Neuronal stem cell (in vitro differentiated cells): Measurements from ENCODE around the gene NECAP2.

Experiments used
- DNase-seq: peaks from one replicate; pipeline ENCODE4 v3.0.0-alpha.2; 2013; ENCODE audit warnings: low spot score
- H2AFZ ChIP-seq: one replicate; pipeline ENCODE4 v1.6.1; 2013; ENCODE audit warnings: mild to moderate bottlenecking, low read length, inconsistent platforms
- H2AK5ac ChIP-seq: 2 replicates; pipeline ENCODE4 v1.6.1; 2013; ENCODE audit warnings: low read depth, mild to moderate bottlenecking, inconsistent platforms, low read length, moderate library complexity, mixed read lengths
- H2BK120ac ChIP-seq: 2 replicates; pipeline ENCODE4 v1.6.1; 2013; ENCODE audit warnings: low read depth, mild to moderate bottlenecking, inconsistent platforms, low read length, moderate library complexity, mixed read lengths
- H2BK12ac ChIP-seq: one replicate; pipeline ENCODE4 v1.6.1; 2013; ENCODE audit warnings: low read length, inconsistent platforms
- H2BK15ac ChIP-seq: 2 replicates; pipeline ENCODE4 v1.6.1; 2013; ENCODE audit warnings: mild to moderate bottlenecking, low read length, inconsistent platforms, mixed read lengths
- H2BK5ac ChIP-seq: one replicate; pipeline ENCODE4 v1.6.1; 2013; ENCODE audit warnings: inconsistent platforms, mild to moderate bottlenecking, low read length, moderate library complexity
- H3K14ac ChIP-seq: one replicate; pipeline ENCODE4 v1.6.1; 2013; ENCODE audit warnings: low read length, inconsistent platforms
- H3K18ac ChIP-seq: 2 replicates; pipeline ENCODE4 v1.6.1; 2013; ENCODE audit warnings: low read length, inconsistent platforms
- H3K23ac ChIP-seq: 2 replicates; pipeline ENCODE4 v1.6.1; 2013; ENCODE audit warnings: low read depth, mild to moderate bottlenecking, mixed read lengths, low read length, inconsistent platforms; ENCODE audit not compliant: poor library complexity
- H3K27ac ChIP-seq: replicated peaks from 3 replicates; pipeline ENCODE4 v1.5.1; 2013; ENCODE audit warnings: low read length, inconsistent platforms
- H3K27me3 ChIP-seq, 3 experiments: 2 replicates each; pipeline ENCODE4 v1.6.1; 2013; ENCODE audit warnings: low read length in 3 of 3, mild to moderate bottlenecking in 2 of 3, inconsistent platforms in 1 of 3, low read depth in 1 of 3, mixed read lengths in 1 of 3, moderate library complexity in 1 of 3; ENCODE audit not compliant: control insufficient read depth in 3 of 3, insufficient read depth in 3 of 3
- H3K36me3 ChIP-seq, 2 donors: replicated peaks in 1 of 2; 2 replicates each; pipeline ENCODE4 v1.6.1; 2013; ENCODE audit warnings: low read length in 2 of 2; ENCODE audit not compliant: control insufficient read depth in 2 of 2, insufficient read depth in 2 of 2
- H3K4ac ChIP-seq: 2 replicates; pipeline ENCODE4 v1.6.1; 2013; ENCODE audit warnings: inconsistent platforms, mild to moderate bottlenecking, low read length, moderate library complexity
- H3K4me1 ChIP-seq, 2 donors: 1 replicate in 1 of 2; 2 replicates in 1 of 2; pipeline ENCODE4 v1.6.1; 2013; ENCODE audit warnings: low read length in 2 of 2, low read depth in 1 of 2; ENCODE audit not compliant: control insufficient read depth in 2 of 2, insufficient read depth in 1 of 2
- H3K4me2 ChIP-seq: one replicate; pipeline ENCODE4 v1.6.1; 2013; ENCODE audit warnings: mild to moderate bottlenecking, low read length, inconsistent platforms; ENCODE audit not compliant: insufficient read depth, poor library complexity, severe bottlenecking
- H3K4me3 ChIP-seq, 2 donors: 2 replicates each; pipeline ENCODE4 v1.5.1; 2013; ENCODE audit warnings: low read length in 2 of 2, mild to moderate bottlenecking in 2 of 2, inconsistent platforms in 1 of 2, moderate library complexity in 1 of 2
- H3K79me1 ChIP-seq: one replicate; pipeline ENCODE4 v1.6.1; 2013; ENCODE audit warnings: low read depth, mild to moderate bottlenecking, inconsistent platforms, low read length, moderate library complexity
- H3K9ac ChIP-seq: one replicate; pipeline ENCODE4 v1.6.1; 2013; ENCODE audit warnings: mild to moderate bottlenecking, low read depth, low read length, inconsistent platforms; ENCODE audit not compliant: poor library complexity
- H3K9me3 ChIP-seq, 2 donors: replicated peaks in 1 of 2; 2 replicates each; pipeline versions ENCODE3 to v1.6.1; 2013; ENCODE audit warnings: low read length in 2 of 2, mild to moderate bottlenecking in 2 of 2, inconsistent platforms in 1 of 2, low read depth in 1 of 2, mixed read lengths in 1 of 2, moderate library complexity in 1 of 2; ENCODE audit not compliant: control insufficient read depth in 2 of 2, insufficient read depth in 1 of 2
- H4K8ac ChIP-seq: one replicate; pipeline ENCODE4 v1.6.1; 2013; ENCODE audit warnings: low read depth, mild to moderate bottlenecking, inconsistent platforms, low read length, moderate library complexity
- H4K91ac ChIP-seq: one replicate; pipeline ENCODE4 v1.6.1; 2013; ENCODE audit warnings: low read length, low read depth, mild to moderate bottlenecking, inconsistent platforms; ENCODE audit not compliant: poor library complexity
- WGBS, 2 donors: extraction: QIAGEN DNeasy Blood & Tissue Kit; methylation state at CpG; one replicate each; pipeline ENCODE4 v1.1.7; 2013; ENCODE audit warnings: missing lambda C conversion rate in 2 of 2, mixed read lengths in 1 of 2; ENCODE audit not compliant: insufficient read length in 2 of 2, insufficient replicate concordance in 1 of 2; ENCODE audit errors: extremely low coverage in 2 of 2; 5-methylcytosine and 5-hydroxymethylcytosine counted together

Gene NECAP2

DNA sequence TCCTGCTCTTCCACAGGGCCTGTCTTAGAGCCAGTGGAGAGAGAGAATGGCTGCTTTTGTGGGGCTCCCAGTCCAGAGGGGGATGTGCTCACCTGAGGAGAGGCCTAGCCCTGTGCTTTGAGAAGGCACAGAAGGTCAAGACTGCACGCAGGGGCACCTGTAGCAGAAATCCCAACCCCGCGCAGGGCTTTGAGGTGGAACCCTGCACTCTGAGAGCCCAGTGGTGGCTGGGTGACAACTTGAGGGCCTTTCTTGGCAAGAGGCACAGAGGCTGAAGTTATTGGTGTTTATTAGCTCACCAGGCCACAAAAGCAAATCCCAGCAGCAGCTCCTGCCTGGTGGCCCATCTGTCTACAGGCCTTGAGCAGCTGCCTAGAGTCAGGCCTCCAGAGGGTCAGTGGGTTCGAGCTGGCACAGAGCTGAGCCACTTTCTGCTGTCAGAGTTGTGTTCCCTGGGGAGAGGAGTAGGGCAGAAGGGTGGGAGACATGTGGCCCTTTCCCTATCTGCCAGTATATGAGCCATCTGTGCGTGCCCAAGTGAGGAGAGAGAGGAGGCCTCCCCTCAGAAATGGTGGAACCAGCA, 42.1 kb upstream of the NECAP2 start:
- H4K8ac ChIP-seq = no peak overlapping the region
- H3K18ac ChIP-seq = no peak overlapping the region
- H2AFZ ChIP-seq = no peak overlapping the region
- H2BK120ac ChIP-seq = no peak overlapping the region
- no peak overlapping the region for H3K14ac ChIP-seq
- H2AK5ac ChIP-seq = no peak overlapping the region
- H4K91ac ChIP-seq = no peak overlapping the region
- no peak overlapping the region for H2BK12ac ChIP-seq
- no CpG with 5 or more reads among the region's 5 CpGs for WGBS, 2 donors
- H3K4me2 ChIP-seq = no peak overlapping the region
- no peak overlapping the region for H3K9ac ChIP-seq
- H2BK15ac ChIP-seq = no peak overlapping the region
- H3K9me3 ChIP-seq = peaks cover 0 to 3% of the 10 kb centered on the region in 2 donors
- no peaks in the 10 kb centered on the region for H3K4me1 ChIP-seq
- H3K36me3 ChIP-seq = peaks cover 25 to 67% of the 10 kb centered on the region in 2 donors
- no peak overlapping the region for H3K23ac ChIP-seq
- peaks cover 2% of the 10 kb centered on the region for H3K79me1 ChIP-seq
- H3K27ac ChIP-seq = no peak overlapping the region
- no peak overlapping the region for H2BK5ac ChIP-seq
- no peak for DNase-seq
- no peak overlapping the region for H3K4ac ChIP-seq
- H3K4me3 ChIP-seq = no peak overlapping the region
- no peaks in the 10 kb centered on the region for H3K27me3 ChIP-seq

DNA sequence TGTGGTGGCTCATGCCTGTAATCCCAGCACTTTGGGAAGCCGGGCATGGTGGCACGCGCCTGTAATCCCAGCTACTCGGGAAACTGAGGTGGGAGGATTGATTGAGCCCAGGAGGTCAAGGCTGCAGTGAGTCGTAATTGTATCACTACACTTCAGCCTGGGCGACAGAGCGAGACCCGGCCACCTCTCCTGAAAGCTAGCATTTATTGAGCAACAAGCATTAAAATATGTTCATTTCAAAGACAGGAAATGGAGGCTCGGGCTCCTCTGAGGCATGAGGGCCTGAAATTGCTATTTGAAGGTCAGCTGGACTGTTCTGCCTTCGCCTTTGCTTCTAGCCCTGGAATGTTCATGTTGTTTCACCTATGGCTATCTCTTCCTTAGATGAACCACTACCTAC, 37.8 kb upstream of the NECAP2 start:
- Histone ChIP-seq H3K27me3 (no peaks in the 10 kb centered on the region), H3K79me1 (no peaks in the 10 kb centered on the region), H3K9me3 (no peaks in the 10 kb centered on the region), H3K14ac (no peak overlapping the region), H4K8ac (no peak overlapping the region), H3K27ac (no peak overlapping the region), H2AFZ (no peak overlapping the region), H2BK5ac (no peak overlapping the region), H2BK12ac (no peak overlapping the region), H3K4me3 (no peak overlapping the region), H3K4me1 (no peaks in the 10 kb centered on the region), H2BK120ac (no peak overlapping the region), H3K18ac (no peak overlapping the region), H4K91ac (no peak overlapping the region), H3K23ac (no peak overlapping the region), H3K9ac (no peak overlapping the region), H3K4ac (no peak overlapping the region), H3K36me3 (peaks cover 4 to 24% of the 10 kb centered on the region in 2 donors), H2AK5ac (no peak overlapping the region), H2BK15ac (no peak overlapping the region), H3K4me2 (no peak overlapping the region)
- WGBS, 2 donors = no CpG with 5 or more reads among the region's 10 CpGs
- DNase-seq = no peak

DNA sequence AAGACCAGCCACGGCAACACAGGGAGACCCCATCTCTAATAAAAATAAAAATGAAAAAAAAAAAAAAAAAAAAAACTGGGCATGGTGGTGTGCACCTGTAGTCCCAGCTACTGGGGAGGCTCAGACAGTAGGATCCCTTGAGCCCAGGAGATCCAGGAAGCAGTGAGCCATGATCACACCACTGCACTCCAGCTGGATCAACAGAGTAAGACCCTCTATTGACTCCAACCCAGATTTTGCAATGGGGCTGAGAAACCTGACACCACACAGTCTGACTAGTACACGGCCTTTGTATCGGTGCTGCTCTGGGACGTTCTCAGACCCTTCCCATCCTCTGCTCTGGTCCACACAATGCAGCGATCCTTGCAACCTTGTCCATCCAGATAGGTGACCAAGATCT, 35.1 kb upstream of the NECAP2 start:
- Histone ChIP-seq H3K4me2 (no peak overlapping the region), H3K4me3 (no peak overlapping the region), H3K27me3 (no peaks in the 10 kb centered on the region), H4K91ac (no peak overlapping the region), H3K36me3 (peaks cover 0 to 3% of the 10 kb centered on the region in 2 donors), H3K27ac (no peak overlapping the region), H3K4ac (no peak overlapping the region), H2AFZ (no peak overlapping the region), H2BK5ac (no peak overlapping the region), H2BK120ac (no peak overlapping the region), H2AK5ac (no peak overlapping the region), H3K9ac (no peak overlapping the region), H2BK15ac (no peak overlapping the region), H3K18ac (no peak overlapping the region), H2BK12ac (no peak overlapping the region), H4K8ac (no peak overlapping the region), H3K23ac (no peak overlapping the region), H3K79me1 (no peaks in the 10 kb centered on the region), H3K9me3 (no peaks in the 10 kb centered on the region), H3K14ac (no peak overlapping the region), H3K4me1 (no peaks in the 10 kb centered on the region)
- no peak for DNase-seq
- WGBS, 2 donors = no CpG with 5 or more reads among the region's 5 CpGs

DNA sequence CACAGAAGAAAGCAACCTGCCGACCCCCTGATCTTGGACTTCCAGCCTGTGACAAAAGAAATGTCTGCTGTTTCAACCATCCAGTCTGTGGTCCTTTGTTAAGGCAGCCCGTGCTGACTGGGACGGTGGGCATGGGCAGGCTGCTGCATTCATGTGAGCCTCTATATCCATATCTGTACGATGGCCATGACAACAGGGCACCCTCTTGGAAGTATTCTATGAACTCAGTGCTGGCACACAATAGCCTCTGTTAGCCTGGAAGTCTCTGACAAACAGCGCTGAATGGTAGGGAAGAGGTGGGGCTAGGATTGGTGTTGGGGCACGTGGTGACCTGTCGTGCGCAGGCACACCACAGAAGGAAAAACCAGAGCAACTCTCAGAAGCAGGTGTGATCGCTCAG, 33.7 kb upstream of the NECAP2 start:
- Histone ChIP-seq H2AK5ac (no peak overlapping the region), H4K91ac (peak overlapping the region; percentile 22), H2BK12ac (no peak overlapping the region), H3K14ac (no peak overlapping the region), H3K9me3 (no peaks in the 10 kb centered on the region), H4K8ac (no peak overlapping the region), H3K4ac (no peak overlapping the region), H3K23ac (no peak overlapping the region), H3K27me3 (peaks cover 0 to 3% (median 0%) of the 10 kb centered on the region in 3 experiments), H2BK120ac (no peak overlapping the region), H3K9ac (no peak overlapping the region), H3K79me1 (no peaks in the 10 kb centered on the region), H3K18ac (no peak overlapping the region), H3K4me1 (no peaks in the 10 kb centered on the region), H3K27ac (no peak overlapping the region), H3K4me2 (no peak overlapping the region), H2AFZ (no peak overlapping the region), H2BK15ac (no peak overlapping the region), H2BK5ac (no peak overlapping the region), H3K4me3 (no peak overlapping the region), H3K36me3 (no peaks in the 10 kb centered on the region)
- no peak for DNase-seq
- WGBS, 2 donors = no CpG with 5 or more reads among the region's 9 CpGs
